Parathyroid adenoma (tissue), 2 donors: Measurements from ENCODE around the gene CDC42BPG.
A peak's percentile ranks its signal among the peaks of the same experiment; 100 is the strongest.
"Not testable (repeated sequence)": the region's sequence is repeated elsewhere in the genome, so short reads cannot be mapped to it uniquely, and the experiment has no call there.

Source experiments
- H2AFZ ChIP-seq: fragments of 300-600 bp; sonication (generic); one replicate; pipeline ENCODE4 v1.7.0; 2017; ENCODE audit warnings: antibody characterized with exemption, mild to moderate bottlenecking
- H3K27ac ChIP-seq: fragments of 300-600 bp; sonication (generic); one replicate; pipeline ENCODE4 v1.7.0; 2017
- H3K27me3 ChIP-seq: fragments of 300-600 bp; sonication (generic); one replicate; pipeline ENCODE4 v1.7.0; 2017; ENCODE audit warnings: low read length; ENCODE audit not compliant: control insufficient read depth, insufficient read depth
- H3K36me3 ChIP-seq: fragments of 300-600 bp; sonication (generic); one replicate; pipeline ENCODE4 v1.7.0; 2017; ENCODE audit warnings: low read length; ENCODE audit not compliant: control insufficient read depth, insufficient read depth
- H3K4me1 ChIP-seq: fragments of 300-600 bp; sonication (generic); one replicate; pipeline ENCODE4 v1.7.0; 2017; ENCODE audit warnings: control low read depth
- H3K4me2 ChIP-seq: fragments of 300-600 bp; sonication (generic); one replicate; pipeline ENCODE4 v1.7.0; 2017; ENCODE audit warnings: low read length
- H3K4me3 ChIP-seq: fragments of 300-600 bp; sonication (generic); one replicate; pipeline ENCODE4 v1.7.0; 2017; ENCODE audit warnings: low read depth, low read length
- H3K79me2 ChIP-seq: fragments of 300-600 bp; sonication (generic); one replicate; pipeline ENCODE4 v1.7.0; 2017; ENCODE audit warnings: control low read depth
- H3K9ac ChIP-seq: fragments of 300-600 bp; sonication (generic); one replicate; pipeline ENCODE4 v1.7.0; 2017; ENCODE audit warnings: mild to moderate bottlenecking
- H3K9me3 ChIP-seq: fragments of 300-600 bp; sonication (generic); one replicate; pipeline ENCODE4 v1.7.0; 2017; ENCODE audit warnings: low read length; ENCODE audit not compliant: control insufficient read depth
- TF ChIP-seq, protein P1 (sequence below): fragments of 300-600 bp; sonication (generic); IDR thresholded peaks from one replicate; pipeline ENCODE4 v1.7.0; 2017; ENCODE audit warnings: antibody characterized with exemption, mild to moderate bottlenecking
- donor health status: primary hyperparathyroidism.

The CDC42BPG gene

DNA sequence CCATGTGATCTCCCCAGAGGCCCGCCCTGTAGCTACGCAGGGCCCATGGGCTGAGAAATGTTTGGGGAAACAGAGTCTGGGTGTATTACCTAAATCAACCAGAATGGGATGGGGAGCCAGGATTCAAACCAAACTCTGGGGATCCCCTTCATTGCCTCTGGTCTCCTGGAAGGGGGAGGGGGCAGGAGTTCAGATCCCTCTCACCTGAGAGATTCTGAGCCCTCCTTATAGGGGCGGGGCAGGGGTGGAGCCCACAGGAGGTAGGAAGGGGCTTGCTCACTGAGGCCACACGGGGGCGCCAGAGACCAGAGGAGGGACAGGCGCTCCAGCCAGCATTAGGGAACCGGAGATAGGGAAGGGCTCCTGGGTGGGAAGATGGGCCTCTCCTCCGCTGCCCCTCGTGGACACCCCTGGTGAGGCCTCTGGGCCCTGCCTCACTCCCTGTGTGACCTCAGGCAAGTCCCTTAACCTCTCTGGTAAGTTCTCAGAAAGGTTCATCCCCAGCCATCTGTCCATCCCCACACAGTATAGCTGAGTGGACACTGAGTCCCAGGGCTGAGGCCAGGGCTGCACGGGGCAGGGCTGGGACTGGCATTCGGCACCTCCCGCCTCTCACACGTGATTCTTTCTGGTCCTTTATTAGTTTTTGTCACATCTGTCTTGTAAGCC is 2.7 kb upstream of the CDC42BPG start:
- H3K4me2 ChIP-seq: no peak overlapping the region
- H3K36me3 ChIP-seq: no peaks in the 10 kb centered on the region
- TF ChIP-seq, protein P1, sequence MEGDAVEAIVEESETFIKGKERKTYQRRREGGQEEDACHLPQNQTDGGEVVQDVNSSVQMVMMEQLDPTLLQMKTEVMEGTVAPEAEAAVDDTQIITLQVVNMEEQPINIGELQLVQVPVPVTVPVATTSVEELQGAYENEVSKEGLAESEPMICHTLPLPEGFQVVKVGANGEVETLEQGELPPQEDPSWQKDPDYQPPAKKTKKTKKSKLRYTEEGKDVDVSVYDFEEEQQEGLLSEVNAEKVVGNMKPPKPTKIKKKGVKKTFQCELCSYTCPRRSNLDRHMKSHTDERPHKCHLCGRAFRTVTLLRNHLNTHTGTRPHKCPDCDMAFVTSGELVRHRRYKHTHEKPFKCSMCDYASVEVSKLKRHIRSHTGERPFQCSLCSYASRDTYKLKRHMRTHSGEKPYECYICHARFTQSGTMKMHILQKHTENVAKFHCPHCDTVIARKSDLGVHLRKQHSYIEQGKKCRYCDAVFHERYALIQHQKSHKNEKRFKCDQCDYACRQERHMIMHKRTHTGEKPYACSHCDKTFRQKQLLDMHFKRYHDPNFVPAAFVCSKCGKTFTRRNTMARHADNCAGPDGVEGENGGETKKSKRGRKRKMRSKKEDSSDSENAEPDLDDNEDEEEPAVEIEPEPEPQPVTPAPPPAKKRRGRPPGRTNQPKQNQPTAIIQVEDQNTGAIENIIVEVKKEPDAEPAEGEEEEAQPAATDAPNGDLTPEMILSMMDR: peak; percentile 88
- H3K4me3 ChIP-seq: no peak overlapping the region
- no peaks in the 10 kb centered on the region for H3K27me3 ChIP-seq
- no peak overlapping the region for H3K9ac ChIP-seq
- no peak overlapping the region for H3K27ac ChIP-seq
- no peaks in the 10 kb centered on the region for H3K4me1 ChIP-seq
- H3K79me2 ChIP-seq: no peaks in the 10 kb centered on the region
- H3K9me3 ChIP-seq: no peaks in the 10 kb centered on the region
- peak overlapping the region; percentile 34 for H2AFZ ChIP-seq

DNA sequence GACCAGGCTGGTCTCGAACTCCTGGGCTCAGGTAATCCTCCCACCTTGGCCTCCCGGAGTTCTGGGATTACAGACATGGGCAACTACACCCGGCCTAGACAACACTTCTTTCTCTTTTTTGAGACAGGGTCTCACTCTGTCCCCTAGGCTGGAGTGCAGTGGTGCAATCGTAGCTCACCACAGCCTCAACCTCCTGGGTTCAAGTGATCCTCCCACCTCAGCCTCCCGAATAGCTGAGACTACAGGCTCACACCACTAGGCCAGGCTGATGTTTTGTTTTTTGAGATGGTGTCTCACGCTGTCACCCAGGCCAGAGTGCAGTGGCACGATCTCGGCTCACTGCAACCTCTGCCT is 1.3 kb upstream of the CDC42BPG start:
- H3K79me2 ChIP-seq, H3K9me3 ChIP-seq, H3K27me3 ChIP-seq, H3K4me3 ChIP-seq, H3K9ac ChIP-seq, H3K4me2 ChIP-seq, H3K4me1 ChIP-seq, H3K27ac ChIP-seq, H3K36me3 ChIP-seq, H2AFZ ChIP-seq: not testable (repeated sequence)

DNA sequence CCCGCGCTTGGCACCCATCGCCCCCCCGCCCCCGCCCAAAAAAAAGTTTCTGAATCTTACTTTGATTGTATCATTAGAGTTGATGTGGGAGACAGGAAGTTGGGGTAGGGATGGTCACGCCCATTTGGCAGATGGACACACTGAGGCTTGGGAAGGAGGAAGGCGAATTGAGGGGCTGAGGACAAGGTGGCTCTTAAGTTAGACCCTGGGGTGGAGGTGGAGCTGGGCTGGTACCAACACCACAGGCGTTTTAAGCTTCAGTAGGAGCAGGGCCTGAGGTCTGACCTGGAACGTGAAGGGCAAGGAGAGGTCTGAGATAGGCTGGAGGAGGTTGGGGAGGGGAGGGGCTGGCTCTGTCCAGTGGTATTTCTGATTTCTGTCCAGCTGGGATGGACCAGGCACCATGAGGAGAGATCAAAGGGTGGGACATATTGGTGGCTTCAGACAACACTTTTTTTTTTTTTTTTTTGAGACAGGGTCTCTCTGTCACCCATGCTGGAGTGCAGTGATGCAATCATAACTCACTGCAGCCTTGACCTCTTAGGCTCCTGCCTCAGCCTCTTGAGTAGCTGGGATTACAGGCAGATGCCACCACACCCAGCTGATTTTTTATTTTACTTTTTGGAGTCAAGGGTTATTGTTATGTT is 799 bp upstream of the CDC42BPG start:
- no peaks in the 10 kb centered on the region for H3K9me3 ChIP-seq
- H3K36me3 ChIP-seq: no peaks in the 10 kb centered on the region
- no peaks in the 10 kb centered on the region for H3K27me3 ChIP-seq
- H3K27ac ChIP-seq: peak overlapping the region; percentile 56
- no peaks in the 10 kb centered on the region for H3K79me2 ChIP-seq
- TF ChIP-seq, protein P1: no peak
- no peak overlapping the region for H3K9ac ChIP-seq
- H3K4me1 ChIP-seq: no peaks in the 10 kb centered on the region
- peak overlapping the region; percentile 66 for H3K4me2 ChIP-seq
- H3K4me3 ChIP-seq: peak overlapping the region; percentile 40
- peak overlapping the region; percentile 75 for H2AFZ ChIP-seq

DNA sequence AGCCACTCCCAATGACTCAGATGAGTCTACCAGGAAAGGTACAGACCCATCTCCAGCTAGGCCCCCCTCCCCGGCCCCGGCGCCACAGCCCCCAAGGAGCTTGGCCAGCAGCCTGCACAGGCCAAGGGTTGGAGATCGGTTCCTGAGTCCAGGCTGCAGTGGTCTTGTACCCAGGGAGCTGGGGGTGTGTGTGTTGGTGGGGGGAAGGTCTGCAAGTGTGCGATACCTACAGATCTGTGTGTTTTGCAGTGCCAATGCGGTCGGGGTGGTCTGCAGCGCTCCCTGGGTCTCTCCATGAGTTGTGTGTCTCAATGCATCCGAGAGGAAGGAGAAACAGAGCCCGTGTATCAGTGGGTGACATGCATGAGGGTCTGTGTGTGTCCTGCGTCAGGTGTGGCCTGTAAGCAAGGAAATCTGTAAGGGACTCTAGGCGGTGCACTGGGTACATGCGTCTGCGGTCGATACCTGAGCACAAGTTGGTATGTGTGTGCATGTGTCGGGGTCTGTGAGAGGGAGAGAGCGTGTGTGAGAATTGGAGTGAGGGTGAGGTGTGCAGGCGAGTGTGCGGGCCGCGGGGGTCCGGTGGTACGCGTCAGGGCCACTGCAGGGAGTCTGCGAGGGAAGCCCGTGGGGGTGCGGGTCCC is 645 bp downstream of the CDC42BPG start:
- no peaks in the 10 kb centered on the region for H3K4me1 ChIP-seq
- H3K27ac ChIP-seq: peak overlapping the region; percentile 36
- no peaks in the 10 kb centered on the region for H3K36me3 ChIP-seq
- H3K9ac ChIP-seq: no peak overlapping the region
- H3K79me2 ChIP-seq: no peaks in the 10 kb centered on the region
- no peaks in the 10 kb centered on the region for H3K27me3 ChIP-seq
- peak overlapping the region; percentile 75 for H2AFZ ChIP-seq
- H3K4me3 ChIP-seq: peak overlapping the region; percentile 54
- no peaks in the 10 kb centered on the region for H3K9me3 ChIP-seq
- H3K4me2 ChIP-seq: peak overlapping the region; percentile 68
- TF ChIP-seq, protein P1: no peak

DNA sequence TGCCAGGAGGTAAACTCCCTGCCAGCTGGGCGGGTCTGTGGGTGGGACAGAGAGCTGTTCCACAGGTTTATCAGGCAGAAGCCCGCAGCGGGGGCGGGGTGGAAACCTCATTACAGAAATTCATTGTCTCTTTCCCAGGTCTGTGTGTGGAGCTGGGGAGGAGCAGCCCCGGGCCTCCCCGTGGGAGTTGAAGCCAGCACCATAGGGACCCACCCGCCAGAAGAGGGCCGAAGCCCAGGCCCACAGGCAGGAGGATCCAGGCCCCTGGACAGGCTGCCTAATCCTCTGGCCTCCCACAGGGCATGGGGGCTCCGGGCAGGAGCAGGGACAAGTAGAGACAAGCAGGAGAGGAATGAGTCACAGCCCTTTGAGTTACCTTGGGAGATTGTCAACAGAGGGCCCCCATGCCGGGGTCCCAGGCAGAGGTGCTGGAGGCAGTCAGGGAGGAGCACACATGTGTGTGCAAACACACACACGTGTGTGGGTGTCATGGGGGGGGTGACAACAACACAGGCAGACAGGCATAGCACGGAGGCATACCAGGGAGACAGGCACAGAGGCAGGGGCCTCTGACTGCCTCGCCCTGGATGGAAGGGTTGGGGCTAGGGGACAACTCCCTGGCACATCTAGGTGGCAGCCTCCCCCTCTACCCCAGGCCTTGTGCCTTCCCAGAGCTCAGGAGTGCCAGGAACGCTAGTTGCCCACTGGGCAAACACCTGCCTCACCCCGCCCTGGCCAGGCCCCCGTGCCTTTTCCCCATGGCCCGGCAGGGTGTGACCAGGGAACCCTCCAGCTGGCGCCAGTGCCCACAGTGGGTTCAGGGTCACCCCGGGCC is 1.4 kb downstream of the CDC42BPG start:
- no peaks in the 10 kb centered on the region for H3K79me2 ChIP-seq
- H3K27me3 ChIP-seq: no peaks in the 10 kb centered on the region
- no peaks in the 10 kb centered on the region for H3K4me1 ChIP-seq
- peak overlapping the region; percentile 68 for H3K4me2 ChIP-seq
- H3K9me3 ChIP-seq: no peaks in the 10 kb centered on the region
- H2AFZ ChIP-seq: no peak overlapping the region
- no peak overlapping the region for H3K9ac ChIP-seq
- TF ChIP-seq, protein P1: no peak
- H3K36me3 ChIP-seq: no peaks in the 10 kb centered on the region
- H3K4me3 ChIP-seq: peak overlapping the region; percentile 54
- peak overlapping the region; percentile 19 for H3K27ac ChIP-seq
